ENCODE data around the gene ADAMTS3.
A peak's percentile ranks its signal among the peaks of the same experiment; 100 is the strongest.
"Not testable (repeated sequence)": the region's sequence is repeated elsewhere in the genome, so short reads cannot be mapped to it uniquely, and the experiment has no call there.

ADAMTS3 gene

DNA sequence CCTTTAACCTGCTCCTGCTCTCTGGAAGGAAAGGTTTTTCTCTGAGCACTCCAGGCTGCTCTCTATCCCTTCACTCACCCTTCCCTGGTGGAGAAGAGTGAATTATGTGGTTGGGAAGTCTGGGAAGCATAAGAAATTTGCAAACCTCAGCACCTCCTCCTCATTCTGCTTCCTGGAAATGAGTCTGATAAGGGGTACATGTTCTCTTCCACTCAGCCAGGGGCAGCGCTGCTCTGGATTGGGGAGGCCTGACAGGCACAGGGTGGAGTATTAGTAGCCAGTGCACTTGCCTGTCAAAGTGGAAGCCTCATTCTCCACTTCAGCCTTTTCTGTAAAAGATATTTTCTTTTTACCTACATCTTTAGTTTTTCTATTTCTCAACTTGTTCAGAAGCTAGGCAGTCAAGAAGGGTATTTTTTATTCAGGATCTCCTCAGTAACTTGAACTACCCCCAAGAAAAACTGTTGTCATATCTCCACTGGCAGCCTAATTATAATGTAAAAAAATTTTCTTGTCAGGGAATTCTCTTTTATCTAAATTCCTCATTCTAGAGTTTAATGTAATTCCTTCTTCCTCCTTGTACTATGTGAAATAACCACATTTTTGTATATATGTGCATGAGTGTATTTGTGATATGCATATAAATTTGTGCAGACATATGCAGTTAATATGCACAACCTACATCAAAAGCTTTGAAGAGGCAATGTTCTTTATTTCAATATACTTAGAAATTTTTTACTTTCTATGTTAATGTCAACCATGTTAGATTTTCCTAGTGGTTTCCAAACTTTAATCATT, 15.3 kb downstream of the ADAMTS3 start:
- no peak for DNase-seq (ENCODE audit: low read depth, low spot score)

DNA sequence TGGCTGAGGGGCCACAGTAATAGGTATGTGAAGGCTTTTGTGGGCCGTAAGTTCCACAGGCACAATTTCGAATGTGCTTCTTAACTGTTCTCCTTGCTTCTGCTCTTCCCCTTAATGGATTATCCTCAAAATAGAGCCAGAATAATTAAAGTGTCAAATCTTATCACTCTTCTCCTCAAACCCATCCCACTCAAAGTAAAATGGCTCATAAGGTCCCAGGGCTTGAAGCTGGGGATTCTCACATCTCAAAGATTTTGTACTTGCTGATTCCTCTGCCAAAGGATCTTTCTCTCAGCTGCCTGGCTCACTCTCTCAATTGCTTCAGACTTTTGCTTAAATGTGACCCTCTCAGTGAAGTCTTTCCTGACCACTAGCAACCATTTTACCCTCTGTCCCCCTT, 16.6 kb downstream of the ADAMTS3 start:
- no peak for DNase-seq (ENCODE audit: low read depth, low spot score)

DNA sequence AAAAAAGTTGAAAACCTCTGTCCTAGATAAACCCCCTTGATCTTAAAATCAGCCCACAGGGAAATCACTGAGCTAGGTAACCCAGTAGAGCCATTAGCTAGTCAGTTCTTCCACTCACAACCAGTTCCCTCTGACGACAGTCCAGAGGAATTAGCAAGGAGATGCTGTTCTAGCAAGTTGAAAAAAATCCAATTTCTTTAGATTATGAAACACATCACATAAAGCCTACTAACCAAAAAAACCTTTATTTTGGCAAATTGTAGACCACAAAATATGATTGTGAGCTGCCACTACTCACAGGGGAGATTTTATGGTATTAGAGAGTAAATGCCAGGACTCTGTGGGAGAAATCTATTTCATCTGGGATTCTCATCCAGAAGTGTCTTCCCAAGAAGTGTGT, 22.6 kb downstream of the ADAMTS3 start:
- DNase-seq (ENCODE audit: low read depth, low spot score), result no peak

DNA sequence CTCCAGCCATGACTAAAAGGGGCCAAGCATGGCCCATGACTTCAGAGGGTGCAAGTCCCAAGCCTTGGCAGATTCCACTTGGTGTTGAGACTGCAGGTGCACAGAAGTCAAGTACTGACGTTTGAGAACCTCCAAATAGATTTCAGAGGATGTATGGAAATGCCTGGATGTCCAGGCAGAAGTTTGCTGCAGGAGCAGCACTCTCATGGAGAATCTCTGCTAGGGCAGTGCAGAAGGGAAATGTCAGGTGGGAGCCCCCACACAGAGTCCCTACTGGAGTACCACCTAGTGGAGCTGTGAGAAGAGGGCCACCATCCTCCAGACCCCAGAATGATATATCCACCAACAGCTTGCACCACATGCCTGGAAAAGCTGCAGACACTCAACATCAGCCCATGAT, 28.3 kb downstream of the ADAMTS3 start:
- DNase-seq (ENCODE audit: low read depth, low spot score), result not testable (repeated sequence)

DNA sequence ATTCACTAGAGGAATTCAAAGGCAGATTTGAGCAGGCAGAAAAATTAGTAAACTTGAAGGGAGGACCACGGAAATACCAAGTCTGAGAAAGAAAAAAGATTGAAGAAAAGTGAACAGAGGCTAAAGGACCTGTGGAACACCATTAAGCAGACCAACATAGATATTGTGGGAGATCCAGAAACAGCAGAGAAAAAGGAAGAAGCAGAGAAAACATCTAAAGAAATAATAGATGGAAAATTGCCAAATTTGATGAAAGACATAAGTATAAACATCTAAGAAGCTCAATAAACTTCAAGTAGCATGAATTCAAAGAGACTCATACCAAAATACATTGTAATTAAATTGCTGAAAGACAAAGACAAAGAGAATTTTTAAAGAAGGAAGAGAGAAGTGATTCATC, 31.0 kb downstream of the ADAMTS3 start:
- no peak for DNase-seq (ENCODE audit: low read depth, low spot score)

DNA sequence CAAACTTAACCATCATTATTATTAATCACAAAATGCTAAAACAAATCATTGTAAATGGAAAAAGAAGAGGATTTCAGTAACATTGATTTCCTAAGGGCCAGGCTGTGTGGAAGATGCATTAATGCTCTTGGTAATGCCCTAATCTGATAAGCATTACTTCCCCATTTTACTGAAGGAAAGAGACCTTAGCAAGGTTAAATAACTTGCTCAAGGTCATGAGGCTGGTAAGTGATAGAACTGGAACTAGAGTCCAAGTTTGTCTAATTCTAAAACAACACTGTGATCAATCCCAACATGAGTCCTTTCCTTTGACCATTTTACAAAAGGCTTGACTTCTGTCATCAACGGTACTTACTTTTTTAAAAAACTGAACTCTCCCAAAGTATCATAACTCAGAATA, 32.6 kb downstream of the ADAMTS3 start:
- DNase-seq (ENCODE audit: low read depth, low spot score), result no peak

DNA sequence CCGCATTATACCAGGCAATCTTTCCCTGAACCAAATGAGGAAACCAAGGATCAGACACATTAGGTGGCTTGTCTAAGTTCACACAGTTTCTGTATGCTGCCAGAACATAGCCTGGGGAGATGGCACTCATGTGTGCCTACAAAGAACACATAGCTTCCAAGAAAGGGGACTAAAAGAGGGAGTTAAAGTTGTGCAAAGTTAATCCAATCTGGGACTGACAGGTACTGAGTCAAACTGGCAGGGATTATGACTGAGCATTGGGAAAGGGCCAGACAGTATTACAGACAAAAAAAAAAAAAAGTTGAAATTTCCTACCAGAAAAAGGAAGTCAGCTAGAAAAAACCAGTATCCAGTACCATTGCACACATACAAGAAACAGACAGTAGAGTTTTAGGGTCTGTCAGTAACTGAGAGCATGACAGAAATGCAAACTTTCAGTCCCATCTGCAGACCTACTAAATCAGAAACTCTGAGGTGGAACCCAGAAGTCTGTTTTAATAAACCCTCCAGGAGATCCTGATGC, 37.2 kb downstream of the ADAMTS3 start:
- no peak for DNase-seq (ENCODE audit: low read depth, low spot score)

DNA sequence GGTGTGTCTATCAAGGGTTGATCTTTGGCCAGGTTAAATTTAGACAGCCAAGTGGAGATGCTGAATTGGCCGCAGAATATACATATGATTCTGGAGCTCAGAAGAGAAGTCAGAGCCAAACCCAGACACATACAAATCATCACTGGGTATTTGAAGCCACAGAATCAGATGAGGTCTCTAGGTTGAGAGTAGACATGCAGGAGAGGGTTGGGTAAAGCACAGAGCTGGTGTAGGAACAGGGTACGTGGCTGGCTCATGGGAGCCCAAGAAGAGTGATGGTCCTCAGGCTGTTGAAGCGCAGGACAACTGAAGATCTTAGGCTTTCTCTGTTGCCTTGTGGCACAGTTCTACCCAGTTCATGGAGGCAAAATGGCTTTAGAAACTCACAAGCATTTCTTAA, 37.7 kb downstream of the ADAMTS3 start:
- no peak for DNase-seq (ENCODE audit: low read depth, low spot score)

DNA sequence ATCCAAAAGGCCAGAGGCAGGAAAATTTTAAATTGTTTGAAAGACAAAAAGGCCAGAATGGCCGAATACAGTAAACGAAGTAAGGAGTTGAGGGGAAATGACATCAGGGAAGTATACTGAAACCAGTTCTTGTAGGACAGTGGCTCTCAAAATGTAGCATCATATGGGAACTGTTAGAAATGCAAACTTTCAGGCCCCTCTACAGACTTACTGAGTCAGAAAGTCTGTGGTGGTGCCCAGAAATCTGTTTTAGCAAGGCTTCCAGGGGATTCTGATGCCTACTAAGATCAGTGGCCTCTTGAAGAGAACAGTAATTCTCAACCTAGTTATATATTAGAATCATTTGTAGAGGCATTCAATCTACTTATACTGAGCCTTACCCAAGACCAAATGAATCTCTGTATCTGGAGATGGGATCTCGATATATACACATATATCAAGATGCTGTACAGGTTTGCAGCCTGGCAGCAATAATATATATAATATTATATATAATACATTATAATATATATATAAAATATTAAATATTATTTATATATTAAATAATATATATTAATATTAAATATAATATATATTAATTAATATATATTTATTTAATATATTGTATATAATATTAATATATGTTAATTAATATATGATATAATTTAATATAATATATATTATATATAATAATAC, 39.7 kb downstream of the ADAMTS3 start:
- DNase-seq (ENCODE audit: low read depth, low spot score), result no peak

DNA sequence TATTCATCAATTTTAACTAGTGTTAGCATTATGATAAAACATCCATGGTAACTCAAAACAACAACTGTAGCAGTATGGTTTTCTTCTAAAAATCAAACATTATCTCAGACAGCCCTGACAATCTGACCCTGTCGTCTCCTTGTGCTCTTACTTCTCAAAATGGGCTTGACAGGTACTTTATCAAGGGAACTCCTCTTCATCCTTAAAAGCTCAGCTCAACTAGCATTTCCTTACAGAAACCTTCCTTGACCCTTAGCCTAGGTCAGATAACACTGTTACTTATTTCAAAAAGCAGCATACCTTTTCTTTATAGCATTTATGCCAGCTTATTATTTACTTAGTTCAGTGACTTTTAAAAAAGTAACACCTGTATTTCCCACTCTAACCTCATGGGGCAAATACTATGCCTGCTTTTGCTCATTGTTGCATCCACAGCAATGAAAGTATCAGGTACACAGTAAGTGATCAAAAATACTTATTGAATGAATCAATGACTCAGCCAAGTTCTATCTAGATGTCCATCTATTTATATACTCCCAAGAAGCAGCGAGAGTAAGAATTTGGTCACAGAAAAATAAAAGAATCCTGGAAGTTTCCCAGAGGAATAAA, 41.9 kb downstream of the ADAMTS3 start:
- no peak for DNase-seq (ENCODE audit: low read depth, low spot score)

DNA sequence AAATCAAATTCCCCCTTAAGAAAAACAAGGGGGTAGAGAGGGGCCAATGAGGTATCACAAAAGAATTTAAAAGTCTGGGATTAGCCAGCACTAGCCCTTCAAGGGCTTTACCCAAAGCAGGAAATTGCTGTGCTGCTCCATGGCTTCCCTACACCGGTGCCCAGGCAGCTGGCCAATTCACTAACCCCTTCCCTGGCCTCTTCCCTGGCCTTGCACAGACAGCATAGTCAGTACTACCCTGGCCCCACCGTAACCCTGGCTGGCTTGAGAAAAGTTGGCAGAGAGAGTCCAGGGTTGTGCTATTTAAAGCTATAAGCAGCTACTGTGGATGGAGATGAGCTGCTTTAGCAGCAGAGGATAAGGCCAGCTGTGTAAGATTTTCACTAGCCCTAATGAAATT, 43.1 kb downstream of the ADAMTS3 start:
- DNase-seq (ENCODE audit: low read depth, low spot score), result no peak

DNA sequence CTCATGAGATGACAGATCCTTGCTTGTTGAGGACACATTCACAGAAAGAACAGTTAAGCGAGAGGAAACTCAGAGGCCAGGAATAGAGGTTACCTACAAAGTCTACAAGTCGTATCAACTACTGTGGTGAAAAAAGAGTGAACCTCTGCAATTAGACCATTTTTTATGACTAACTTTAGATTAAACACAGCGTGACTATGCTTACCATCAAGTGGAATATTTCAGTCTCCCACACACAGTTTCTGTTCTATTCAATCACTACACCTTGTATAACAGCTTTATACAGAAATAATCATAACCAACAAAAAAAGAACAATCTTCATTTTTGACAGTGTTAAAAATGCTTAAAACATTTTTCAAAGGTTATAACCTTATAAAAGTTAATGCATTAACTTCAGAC, 46.6 kb downstream of the ADAMTS3 start:
- DNase-seq (ENCODE audit: low read depth, low spot score), result no peak

DNA sequence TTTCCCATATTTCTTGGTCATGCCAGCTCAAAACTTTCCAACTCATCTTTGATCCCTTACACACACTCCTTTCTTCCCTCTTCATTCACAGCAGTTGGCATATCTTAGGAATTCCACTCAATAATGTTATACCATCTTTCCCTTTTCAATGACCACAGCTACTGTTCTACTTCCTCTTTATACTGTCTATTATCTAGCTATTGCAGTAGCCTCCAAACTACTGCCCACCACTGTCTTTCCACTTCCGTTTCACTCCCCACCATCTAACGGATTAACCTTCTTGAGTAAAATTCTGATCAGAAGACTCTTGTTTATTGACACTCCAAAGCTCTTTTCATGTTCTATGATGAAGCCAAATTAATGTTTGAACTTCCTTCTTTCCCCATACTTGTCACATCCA, 55.8 kb downstream of the ADAMTS3 start:
- DNase-seq (ENCODE audit: low read depth, low spot score), result no peak

DNA sequence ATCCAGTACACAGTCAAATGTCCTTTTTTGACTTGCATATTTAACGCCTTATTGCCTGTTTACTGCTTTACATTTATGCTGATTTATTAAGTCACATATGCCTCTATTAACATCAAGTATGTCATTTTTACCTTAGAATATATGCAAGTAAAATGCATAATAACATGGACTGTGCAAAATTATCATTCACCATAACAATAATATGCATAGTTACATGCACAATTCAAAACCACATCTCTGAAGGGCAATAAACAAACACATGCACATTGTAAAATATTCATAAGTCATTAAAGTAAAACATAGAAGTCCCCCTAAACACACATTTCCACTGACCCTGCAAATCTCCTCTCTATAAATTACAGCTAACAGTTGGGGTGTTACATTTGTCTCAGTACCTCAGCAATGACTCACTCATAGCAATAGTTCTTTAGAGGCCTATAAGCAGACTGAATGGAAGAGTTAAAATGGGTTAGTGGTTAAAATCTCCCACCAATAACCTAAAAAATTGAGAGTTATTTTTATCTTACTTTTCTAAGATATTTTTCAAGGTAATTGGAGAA, 61.1 kb downstream of the ADAMTS3 start:
- no peak for DNase-seq (ENCODE audit: low read depth, low spot score)

DNA sequence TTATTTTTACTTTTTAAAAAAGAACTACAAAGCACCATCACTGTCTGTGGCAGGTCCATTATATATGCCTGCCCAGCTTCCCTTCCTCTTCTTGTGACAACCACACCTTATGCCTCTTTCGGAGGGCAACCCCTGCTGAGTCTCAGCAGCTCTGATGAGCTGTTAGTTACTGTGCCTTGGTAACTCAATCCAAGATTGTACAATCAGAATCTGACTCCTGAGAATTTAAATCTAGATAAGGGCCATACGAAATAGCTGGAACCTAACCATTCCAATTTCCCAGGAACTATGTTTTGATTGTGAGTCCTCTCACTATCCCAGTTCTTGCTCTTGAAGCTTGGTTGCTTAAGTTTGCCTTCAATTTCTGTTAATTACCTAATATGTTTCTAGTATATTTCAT, 61.9 kb downstream of the ADAMTS3 start:
- DNase-seq (ENCODE audit: low read depth, low spot score), result no peak

DNA sequence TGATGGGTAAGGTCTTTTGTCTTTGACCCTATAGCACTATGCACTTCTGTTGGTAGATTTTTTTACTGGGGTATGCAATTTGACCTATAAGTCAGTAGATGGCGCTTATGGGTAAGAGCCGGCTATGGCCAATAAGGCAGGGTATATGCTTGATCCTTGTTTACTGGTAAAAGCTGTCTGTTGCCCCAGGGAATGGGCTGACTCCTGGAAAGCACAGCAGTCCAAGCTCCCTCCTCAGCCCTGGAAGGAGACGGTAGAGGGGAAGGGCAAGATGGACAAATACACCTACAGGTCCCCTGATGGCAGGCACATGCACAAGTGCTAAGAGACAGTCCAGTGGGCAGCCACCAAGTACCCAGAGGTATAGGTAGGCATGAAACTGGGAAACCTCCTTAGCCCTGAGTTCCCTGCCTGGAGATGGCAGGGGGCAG, 63.7 kb downstream of the ADAMTS3 start:
- DNase-seq (ENCODE audit: low read depth, low spot score), result peak; percentile 42

DNA sequence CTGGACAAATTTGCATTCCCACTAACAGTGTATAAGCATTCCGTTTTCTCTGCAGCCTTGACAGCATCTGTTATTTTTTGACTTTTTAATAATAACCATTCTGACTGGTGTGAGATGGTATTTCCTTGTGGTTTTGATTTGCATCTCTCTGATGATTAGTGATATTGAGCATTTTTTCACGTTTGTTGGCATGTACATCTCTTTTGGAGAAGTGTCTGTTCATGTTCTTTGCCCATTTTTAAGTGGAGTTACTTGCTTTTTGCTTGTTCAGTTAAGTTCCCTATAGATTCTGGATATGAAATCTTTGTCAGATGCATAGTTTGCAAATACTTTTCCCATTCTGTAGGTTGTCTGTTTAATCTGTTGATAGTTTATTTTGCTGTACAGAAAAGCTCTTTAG, 68.8 kb downstream of the ADAMTS3 start:
- no peak for DNase-seq (ENCODE audit: low read depth, low spot score)

DNA sequence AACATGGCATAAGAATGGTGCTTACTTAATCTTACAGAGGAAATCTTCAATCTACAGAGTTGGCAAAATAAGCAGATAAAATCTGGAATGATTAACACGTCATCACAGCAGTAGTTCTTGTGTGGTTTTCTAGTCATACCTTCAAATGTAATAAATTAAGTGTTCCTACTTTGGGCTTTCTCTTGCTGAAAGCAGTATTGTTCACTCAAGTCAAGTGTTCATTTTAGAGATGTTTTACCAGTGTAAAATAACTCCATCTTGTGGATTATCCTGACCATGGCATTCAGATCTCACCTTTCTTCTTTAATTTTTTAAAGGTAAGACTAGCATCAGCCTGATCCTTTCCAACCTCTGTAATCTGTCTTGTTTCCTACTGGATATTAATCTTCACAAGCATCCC, 72.9 kb downstream of the ADAMTS3 start:
- no peak for DNase-seq (ENCODE audit: low read depth, low spot score)

DNA sequence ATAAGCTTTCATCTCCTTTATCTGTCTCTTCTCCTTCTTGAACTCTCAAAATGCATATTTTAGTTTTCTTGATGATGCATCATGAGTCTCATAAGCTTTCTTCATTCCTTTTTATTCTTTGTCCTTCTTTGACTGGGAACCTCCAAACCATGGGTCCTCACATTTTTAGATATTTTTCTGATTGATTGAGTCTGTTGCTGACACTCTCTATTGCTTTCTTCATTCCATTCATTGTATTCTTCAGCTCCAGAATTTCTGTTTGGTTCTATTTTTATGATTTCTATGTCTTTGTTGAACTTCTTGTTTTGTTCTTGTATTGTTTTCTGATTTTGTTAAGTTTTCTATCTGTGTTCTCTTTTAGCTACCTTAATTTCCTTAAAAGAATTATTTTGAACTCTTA, 74.9 kb downstream of the ADAMTS3 start:
- DNase-seq (ENCODE audit: low read depth, low spot score), result no peak

DNA sequence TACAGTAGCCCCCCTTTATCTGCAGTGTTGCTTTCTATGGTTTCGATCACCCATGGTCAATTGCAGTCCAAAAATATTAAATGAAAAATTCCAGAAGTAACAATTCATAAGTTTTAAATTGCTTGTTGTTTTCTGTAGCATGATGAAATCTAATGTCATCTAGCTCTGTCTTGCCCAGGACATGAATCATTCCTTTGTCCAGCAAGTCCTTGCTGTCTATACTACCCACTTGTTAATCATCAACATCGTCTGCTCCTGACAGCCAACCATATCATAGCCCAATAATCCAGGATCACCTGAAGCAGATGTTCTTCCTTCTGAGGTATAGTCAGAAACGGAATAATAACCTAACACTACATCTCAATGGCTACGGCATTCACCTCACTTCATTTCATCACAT, 79.8 kb downstream of the ADAMTS3 start:
- no peak for DNase-seq (ENCODE audit: low read depth, low spot score)

DNA sequence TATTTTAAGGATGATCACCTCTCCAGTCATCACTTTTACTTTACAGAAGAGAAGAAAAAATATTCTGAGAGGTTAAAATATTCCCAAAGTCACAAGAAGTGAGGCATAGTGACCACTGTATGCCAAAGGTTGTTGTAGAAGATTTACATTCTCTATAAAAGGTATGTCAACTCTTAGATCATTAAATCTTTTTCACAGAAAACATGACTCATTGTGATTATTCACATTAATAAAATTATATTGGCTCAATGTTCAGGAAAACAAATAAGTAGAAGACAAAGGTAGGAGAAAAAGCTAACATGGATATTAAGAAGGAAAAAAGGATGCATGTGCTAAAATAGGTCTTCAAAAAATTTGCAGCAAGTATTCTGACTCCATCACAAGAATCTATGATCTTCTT, 82.0 kb downstream of the ADAMTS3 start:
- no peak for DNase-seq (ENCODE audit: low read depth, low spot score)

DNA sequence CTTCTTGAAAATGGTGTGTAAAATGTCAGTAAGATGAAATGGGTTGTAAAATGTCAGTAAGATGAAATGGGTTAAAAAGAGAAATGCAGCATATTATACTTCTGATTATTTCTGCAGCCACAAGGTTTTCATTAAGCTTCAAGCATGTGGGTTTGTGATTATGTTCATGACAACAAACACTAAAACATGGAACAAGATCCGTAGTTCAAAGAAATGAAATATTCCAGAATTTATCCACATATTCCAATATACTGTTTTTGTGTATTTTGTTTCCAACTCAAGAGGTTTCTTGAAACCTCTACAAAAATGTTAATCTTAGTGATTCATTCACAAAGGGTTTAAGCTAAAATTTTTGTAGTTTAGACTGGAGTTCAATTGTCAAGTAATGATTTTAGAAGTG, 84.0 kb downstream of the ADAMTS3 start:
- no peak for DNase-seq (ENCODE audit: low read depth, low spot score)

Measured in iPS DF 19.7 (cell line).